Neural progenitor cell (in vitro differentiated cells): ENCODE data around the gene METRNL. TPM values are rescaled to one million over a fixed set of nuclear protein-coding genes. Genes with fewer than 3 reads are reported as not detected.

ENCODE experiments used
- DNase-seq: peaks from one replicate; pipeline ENCODE4 v3.0.0-alpha.2; 2016; ENCODE audit warnings: low spot score
- H2AFZ ChIP-seq: fragments of 200-600 bp; sonication (generic); replicated peaks from 2 replicates; pipeline ENCODE4 v1.6.1; 2016; ENCODE audit warnings: antibody characterized with exemption
- H3F3A ChIP-seq: fragments of 200-600 bp; sonication (generic); 2 replicates; pipeline ENCODE4 v1.6.1; 2016; ENCODE audit warnings: antibody characterized with exemption, low read depth
- H3K27ac ChIP-seq: fragments of 200-600 bp; sonication (generic); 2 replicates; pipeline ENCODE4 v1.5.1; 2016; ENCODE audit warnings: mild to moderate bottlenecking
- H3K27me3 ChIP-seq: fragments of 200-600 bp; sonication (generic); 2 replicates; pipeline ENCODE4 v1.6.1; 2016; ENCODE audit warnings: mild to moderate bottlenecking, moderate library complexity
- H3K36me3 ChIP-seq: fragments of 200-600 bp; sonication (generic); 2 replicates; pipeline ENCODE4 v1.5.1; 2016
- H3K4me1 ChIP-seq: fragments of 200-600 bp; sonication (generic); 2 replicates; pipeline ENCODE4 v1.6.1; 2016; ENCODE audit warnings: mixed run types
- H3K4me2 ChIP-seq: fragments of 200-600 bp; sonication (generic); 2 replicates; pipeline ENCODE4 v1.6.1; 2016
- H3K4me3 ChIP-seq: fragments of 200-600 bp; sonication (generic); 2 replicates; pipeline ENCODE4 v1.5.1; 2016
- H3K79me2 ChIP-seq: fragments of 200-600 bp; sonication (generic); 2 replicates; pipeline ENCODE4 v1.6.1; 2016; ENCODE audit warnings: low read depth
- H3K9ac ChIP-seq: fragments of 200-600 bp; sonication (generic); 2 replicates; pipeline ENCODE4 v1.6.1; 2016
- H3K9me3 ChIP-seq: fragments of 200-600 bp; sonication (generic); 2 replicates; pipeline ENCODE4 v1.5.1; 2016; ENCODE audit warnings: low read depth
- H4K20me1 ChIP-seq: fragments of 200-600 bp; sonication (generic); 2 replicates; pipeline ENCODE4 v1.6.1; 2016; ENCODE audit warnings: low read depth
- H3K27ac Mint-ChIP-seq: 3 replicates; pipeline ENCODE4 v1.8.0; 2021; ENCODE audit warnings: mixed read lengths
- H3K27me3 Mint-ChIP-seq: 2 replicates; pipeline ENCODE4 v1.8.0; 2022; ENCODE audit warnings: low read depth, mild to moderate bottlenecking, inconsistent platforms, moderate library complexity, mixed read lengths; ENCODE audit not compliant: insufficient read depth
- H3K36me3 Mint-ChIP-seq: 3 replicates; pipeline ENCODE4 v1.8.0; 2021; ENCODE audit warnings: mixed read lengths
- H3K4me1 Mint-ChIP-seq: 3 replicates; pipeline ENCODE4 v1.8.0; 2021; ENCODE audit warnings: mixed read lengths
- H3K4me3 Mint-ChIP-seq: 3 replicates; pipeline ENCODE4 v1.8.0; 2021; ENCODE audit warnings: mild to moderate bottlenecking, moderate library complexity, mixed read lengths
- H3K9me3 Mint-ChIP-seq: 3 replicates; pipeline ENCODE4 v1.8.0; 2020; ENCODE audit warnings: mixed read lengths
- CTCF ChIP-seq: fragments of 200-600 bp; sonication (generic); IDR thresholded peaks from 2 replicates; pipeline ENCODE4 v1.5.1; 2017; ENCODE audit warnings: antibody characterized with exemption, mild to moderate bottlenecking
- EZH2 ChIP-seq: fragments of 200-600 bp; sonication (generic); IDR thresholded peaks from 2 replicates; pipeline ENCODE4 v1.6.1; 2017; ENCODE audit warnings: antibody characterized with exemption, mild to moderate bottlenecking, moderate library complexity
- EZH2phosphoT487 ChIP-seq: fragments of 200-600 bp; sonication (generic); IDR thresholded peaks from 2 replicates; pipeline ENCODE4 v1.6.1; 2017; ENCODE audit warnings: antibody characterized with exemption
- total RNA-seq: library from RNA; depleted of rRNA; stranded (reverse); fragments of >200 nt; gene quantifications from 2 replicates; pipeline ENCODE4 v1.2.3, GENCODE V29; 2015; ENCODE audit warnings: low replicate concordance

The METRNL gene
- total RNA-seq, 1 donor from 2014 or later, result 3.6 TPM

GRCh38 chr17:83127431-83128160, 48.2 kb downstream of the METRNL start:
- Mint-ChIP-seq H3K4me3 (no peak overlapping the region), H3K27ac (no peak overlapping the region), H3K4me1 (peaks cover 3% of the 10 kb centered on the region), H3K27me3 (peaks cover 17% of the 10 kb centered on the region), H3K9me3 (no peaks in the 10 kb centered on the region), H3K36me3 (no peaks in the 10 kb centered on the region)
- H3K4me1 ChIP-seq, result no peaks in the 10 kb centered on the region
- TF ChIP-seq EZH2 (no peak), CTCF (no peak), EZH2phosphoT487 (no peak)
- no peaks in the 10 kb centered on the region for H3K79me2 ChIP-seq
- DNase-seq, result no peak
- H3K36me3 ChIP-seq, result no peaks in the 10 kb centered on the region
- H2AFZ ChIP-seq, result no peak overlapping the region
- peaks cover 15% of the 10 kb centered on the region for H3K27me3 ChIP-seq
- H3K9me3 ChIP-seq, result no peaks in the 10 kb centered on the region
- no peaks in the 10 kb centered on the region for H4K20me1 ChIP-seq
- H3K4me3 ChIP-seq, result no peak overlapping the region
- H3F3A ChIP-seq, result no peaks in the 10 kb centered on the region
- H3K27ac ChIP-seq, result no peak overlapping the region
- H3K4me2 ChIP-seq, result no peak overlapping the region
- H3K9ac ChIP-seq, result no peak overlapping the region

- Mint-ChIP-seq H3K36me3 (no peaks in the 10 kb centered on the region), H3K27ac (peak overlapping the region; percentile 42), H3K4me3 (no peak overlapping the region), H3K27me3 (peaks cover 9% of the 10 kb centered on the region), H3K4me1 (peaks cover 6% of the 10 kb centered on the region), H3K9me3 (no peaks in the 10 kb centered on the region)
- Histone ChIP-seq H3K4me3 (no peak overlapping the region), H3K4me1 (no peaks in the 10 kb centered on the region), H3K4me2 (no peak overlapping the region), H3K9me3 (no peaks in the 10 kb centered on the region), H3K9ac (no peak overlapping the region), H3K27me3 (peaks cover 6% of the 10 kb centered on the region), H3F3A (no peaks in the 10 kb centered on the region), H3K79me2 (no peaks in the 10 kb centered on the region), H3K27ac (no peak overlapping the region), H3K36me3 (no peaks in the 10 kb centered on the region), H2AFZ (no peak overlapping the region), H4K20me1 (no peaks in the 10 kb centered on the region)
- no peak for TF ChIP-seq EZH2
- no peak for TF ChIP-seq CTCF
- no peak for TF ChIP-seq EZH2phosphoT487
- no peak for DNase-seq
Measured at GRCh38 chr17:83128306-83129240, 49.2 kb downstream of the METRNL start.

- Histone ChIP-seq H3K4me3 (no peak overlapping the region), H2AFZ (no peak overlapping the region), H3K27me3 (no peaks in the 10 kb centered on the region), H3K4me2 (no peak overlapping the region), H3K9ac (no peak overlapping the region), H4K20me1 (no peaks in the 10 kb centered on the region), H3K27ac (no peak overlapping the region), H3K9me3 (no peaks in the 10 kb centered on the region), H3F3A (no peaks in the 10 kb centered on the region), H3K36me3 (no peaks in the 10 kb centered on the region), H3K4me1 (no peaks in the 10 kb centered on the region), H3K79me2 (no peaks in the 10 kb centered on the region)
- Mint-ChIP-seq H3K4me3 (no peak overlapping the region), H3K27ac (no peak overlapping the region), H3K4me1 (peaks cover 8% of the 10 kb centered on the region), H3K9me3 (no peaks in the 10 kb centered on the region), H3K36me3 (no peaks in the 10 kb centered on the region), H3K27me3 (peaks cover 6% of the 10 kb centered on the region)
- no peak for TF ChIP-seq EZH2
- no peak for TF ChIP-seq CTCF
- TF ChIP-seq EZH2phosphoT487, result no peak
- DNase-seq, result no peak
Measured at GRCh38 chr17:83129676-83130075, 50.3 kb downstream of the METRNL start.
